HG02970 (cell line): ENCODE results near the gene NHLRC3.
"Not testable (repeated sequence)": the region's sequence is repeated elsewhere in the genome, so short reads cannot be mapped to it uniquely, and the experiment has no call there.

ENCODE experiments used
- ATAC-seq: cut with Tn5 transposase; IDR thresholded peaks from one replicate; pipeline ENCODE4 v1.9.1; 2021; ENCODE audit warnings: mild to moderate bottlenecking, moderate library complexity, moderate number of reproducible peaks; ENCODE audit not compliant: unreplicated experiment, low FRiP score

The NHLRC3 gene

DNA sequence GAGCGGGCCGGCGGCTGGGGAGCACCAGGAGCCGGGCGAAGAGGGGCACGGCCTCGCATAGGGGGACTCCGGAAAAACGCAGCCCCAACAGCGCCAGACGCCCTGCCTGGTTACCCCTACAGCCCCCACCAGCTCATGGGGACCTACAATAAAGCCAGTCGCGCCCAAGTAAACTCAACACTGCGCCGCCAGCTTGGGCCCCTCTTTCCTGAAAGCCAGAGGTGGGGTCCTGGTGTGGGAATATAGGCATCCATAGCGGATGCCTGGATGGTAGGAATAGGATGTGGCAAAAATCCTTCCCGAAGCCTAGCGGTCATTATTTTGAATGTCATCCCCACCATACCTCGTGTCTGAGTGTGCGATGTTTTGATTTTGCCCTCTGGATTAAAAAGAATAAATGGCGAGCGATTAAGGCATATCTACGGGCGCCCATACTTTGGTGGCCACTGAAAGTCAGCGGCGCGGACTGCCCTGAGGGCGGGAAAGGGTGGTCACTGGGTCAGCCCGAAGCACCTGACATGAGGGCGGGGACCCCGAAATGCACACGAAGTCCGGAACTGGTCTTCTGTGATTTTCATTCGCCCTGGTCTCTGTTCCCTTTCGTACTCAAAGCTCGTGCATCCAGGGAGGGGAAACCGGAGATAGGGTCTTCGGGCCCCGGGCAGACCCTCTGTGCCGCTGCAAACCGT, at the start of gene NHLRC3, which contains the start of gene PROSER1:
Gene NHLRC3, plus strand, starts transcription at position 577 of the 689 bp plus-strand sequence. CDS start 184 bp downstream, outside the sequence.
Gene PROSER1, minus strand, starts transcription at position 210 of the 689 bp plus-strand sequence. CDS start 847 bp downstream, outside the sequence.
- ATAC-seq = peak; percentile 66

DNA sequence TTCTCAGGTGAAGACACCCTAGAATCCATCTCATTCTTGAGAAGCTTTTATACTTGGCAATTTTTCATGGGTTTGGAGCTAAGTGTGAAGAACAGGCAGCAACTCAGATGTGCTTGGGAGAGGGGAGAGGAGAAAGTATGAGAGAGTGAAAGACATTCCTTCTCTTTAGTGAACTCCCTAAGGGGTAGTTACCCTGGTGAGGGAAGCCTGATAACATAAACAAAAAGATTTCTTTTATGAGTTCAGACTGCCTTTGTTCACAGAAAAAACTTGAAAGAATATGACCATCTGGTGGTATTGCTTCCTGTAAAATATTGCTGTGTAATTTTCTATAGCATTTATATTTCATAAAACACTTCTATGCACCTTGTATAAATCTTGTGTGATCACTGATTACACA, 47.6 kb upstream of the NHLRC3 start, which contains the start of gene STOML3:
Gene STOML3, minus strand, starts transcription at position 139 of the 400 bp plus-strand sequence. Its CDS starts 110 bp downstream, at position 29.
- no peak for ATAC-seq

DNA sequence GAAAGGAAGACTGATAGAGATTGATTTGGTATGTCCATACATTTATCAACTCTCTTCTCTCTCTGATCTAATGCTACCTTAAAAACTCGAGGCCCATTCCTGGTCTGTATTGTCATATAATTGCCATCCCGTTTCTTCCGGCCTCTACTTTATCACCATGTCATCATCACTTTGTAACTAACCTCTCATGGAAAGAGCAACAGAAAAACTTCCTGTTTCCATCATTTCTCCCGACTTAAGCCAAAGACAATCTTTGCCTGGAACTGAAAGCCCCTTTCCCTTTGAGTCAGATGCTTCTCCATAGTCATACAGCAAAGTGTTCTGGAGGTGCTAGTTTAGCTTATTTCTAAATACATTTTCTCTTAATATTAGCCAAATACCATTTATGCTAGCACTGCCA, 44.9 kb upstream of the NHLRC3 start:
- no peak for ATAC-seq

- no peak for ATAC-seq
Measured at GRCh38 chr13:38998739-38999138, 39.5 kb upstream of the NHLRC3 start.

DNA sequence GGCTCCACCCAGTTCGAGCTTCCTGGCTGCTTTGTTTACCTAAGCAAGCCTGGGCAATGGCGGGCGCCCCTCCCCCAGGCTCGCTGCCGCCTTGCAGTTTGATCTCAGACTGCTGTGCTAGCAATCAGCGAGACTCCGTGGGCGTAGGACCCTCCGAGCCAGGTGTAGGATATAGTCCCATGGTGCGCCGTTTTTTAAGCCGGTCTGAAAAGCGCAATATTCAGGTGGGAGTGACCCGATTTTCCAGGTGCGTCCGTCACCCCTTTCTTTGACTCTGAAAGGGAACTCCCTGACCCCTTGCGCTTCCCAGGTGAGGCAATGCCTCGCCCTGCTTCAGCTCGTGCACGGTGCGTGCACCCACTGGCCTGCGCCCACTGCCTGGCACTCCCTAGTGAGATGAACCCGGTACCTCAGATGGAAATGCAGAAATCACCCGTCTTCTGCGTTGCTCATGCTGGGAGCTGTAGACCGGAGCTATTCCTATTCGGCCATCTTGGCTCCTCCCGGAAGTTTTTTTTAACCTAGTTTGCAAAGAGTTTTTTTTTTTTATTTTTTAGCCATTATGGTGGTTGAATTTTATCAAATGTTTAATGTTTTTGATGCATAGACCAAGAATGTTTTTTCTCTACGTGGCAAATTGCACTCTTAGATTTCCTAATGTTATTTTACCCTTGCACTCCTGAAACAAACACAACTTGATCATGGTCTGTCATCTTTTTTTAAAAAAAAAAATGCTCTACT, 31.7 kb upstream of the NHLRC3 start:
- ATAC-seq = not testable (repeated sequence)

GRCh38 chr13:39012608-39013007, 25.6 kb upstream of the NHLRC3 start:
- ATAC-seq = no peak

DNA sequence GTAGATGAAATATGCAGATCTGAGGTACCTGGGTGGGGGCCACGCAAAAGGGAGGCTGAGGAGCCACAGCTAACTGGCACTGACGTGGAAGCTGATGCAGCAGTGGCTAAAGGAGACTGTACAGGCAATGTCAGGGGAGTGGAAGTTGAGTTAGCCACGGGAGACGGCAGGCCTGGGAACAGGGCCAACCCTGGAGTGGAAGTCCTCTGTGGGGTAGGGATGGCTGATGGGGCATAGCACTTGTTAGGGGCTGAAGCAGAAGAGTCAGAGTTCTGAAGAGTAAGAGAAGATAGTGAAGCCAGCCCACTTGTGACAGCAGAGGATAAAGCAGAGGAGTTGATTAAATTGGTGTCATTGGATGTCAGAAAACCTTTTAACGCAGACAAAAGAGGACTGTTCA, 24.8 kb upstream of the NHLRC3 start:
- no peak for ATAC-seq

DNA sequence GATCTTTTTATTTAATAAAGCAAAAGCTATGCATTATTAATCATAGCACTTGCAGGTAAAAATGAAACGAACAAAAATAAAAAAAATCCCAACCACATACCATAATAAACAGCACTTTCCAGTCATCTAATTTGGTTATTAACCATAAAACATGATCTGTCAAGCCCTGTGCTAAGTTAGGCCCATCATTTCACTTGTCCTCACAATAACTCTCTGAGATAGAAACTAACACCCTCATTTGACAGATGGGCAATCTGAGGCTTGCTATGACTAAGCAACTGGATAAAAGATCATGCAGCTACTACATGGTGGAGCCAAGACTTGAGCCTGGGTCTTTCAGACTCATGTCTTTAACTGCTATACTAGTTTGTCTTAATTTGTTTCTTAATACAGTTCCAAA, 22.2 kb upstream of the NHLRC3 start:
- peak; percentile 65 for ATAC-seq

- ATAC-seq = peak; percentile 51
Measured at GRCh38 chr13:39016787-39017186, 21.5 kb upstream of the NHLRC3 start.

DNA sequence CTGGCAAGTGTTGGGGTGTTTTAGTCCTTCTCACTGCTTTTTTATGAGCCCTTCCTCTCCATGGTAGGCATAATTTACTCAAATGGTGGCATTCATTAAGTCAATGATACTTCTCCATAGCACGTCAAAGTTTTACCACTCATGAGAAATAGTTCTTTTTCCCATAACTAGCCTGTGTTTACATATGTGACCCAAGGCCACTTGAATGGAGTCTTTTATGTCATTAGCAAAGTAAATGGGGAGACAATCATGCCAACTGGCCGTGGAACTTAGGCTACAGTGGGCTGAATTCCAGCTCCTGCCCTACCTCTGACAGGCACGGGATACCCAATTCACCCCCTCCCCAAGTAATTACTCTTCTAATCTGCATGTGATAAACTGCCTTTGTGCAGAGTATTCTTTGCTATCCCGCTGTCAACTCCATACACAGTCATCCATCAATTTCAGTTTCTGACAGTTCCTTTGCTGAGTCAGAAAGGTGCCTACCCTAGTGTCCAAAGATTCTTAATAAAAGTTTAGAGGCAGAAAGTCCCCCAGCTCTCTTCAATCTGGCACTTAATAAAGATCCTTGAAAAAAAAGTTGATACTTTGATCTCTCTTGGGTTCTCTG, 17.3 kb upstream of the NHLRC3 start:
- ATAC-seq = no peak

DNA sequence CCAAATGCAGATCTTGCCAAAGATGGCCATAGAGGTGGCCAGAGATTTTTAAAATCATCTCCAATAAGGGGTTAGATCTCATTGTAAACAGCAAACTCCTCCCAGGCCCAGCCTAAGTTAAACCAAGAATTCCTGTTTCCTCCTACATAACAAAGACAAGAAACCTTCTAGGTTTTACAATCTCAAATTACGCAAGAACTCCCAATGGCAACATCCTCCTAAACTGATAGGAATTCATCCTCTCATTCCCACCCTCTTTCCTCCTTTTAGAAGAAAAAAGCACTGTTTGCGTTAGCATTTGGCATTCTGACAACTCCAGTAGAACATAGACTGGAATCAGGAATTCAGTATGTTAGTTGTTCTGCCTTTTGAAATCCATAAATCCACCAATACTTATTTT, 14.9 kb upstream of the NHLRC3 start:
- ATAC-seq = no peak

GRCh38 chr13:39023761-39024160, 14.5 kb upstream of the NHLRC3 start:
- ATAC-seq = no peak

- no peak for ATAC-seq
Measured at GRCh38 chr13:39025433-39025839, 12.8 kb upstream of the NHLRC3 start.

GRCh38 chr13:39032150-39032549, 6.1 kb upstream of the NHLRC3 start:
- no peak for ATAC-seq

DNA sequence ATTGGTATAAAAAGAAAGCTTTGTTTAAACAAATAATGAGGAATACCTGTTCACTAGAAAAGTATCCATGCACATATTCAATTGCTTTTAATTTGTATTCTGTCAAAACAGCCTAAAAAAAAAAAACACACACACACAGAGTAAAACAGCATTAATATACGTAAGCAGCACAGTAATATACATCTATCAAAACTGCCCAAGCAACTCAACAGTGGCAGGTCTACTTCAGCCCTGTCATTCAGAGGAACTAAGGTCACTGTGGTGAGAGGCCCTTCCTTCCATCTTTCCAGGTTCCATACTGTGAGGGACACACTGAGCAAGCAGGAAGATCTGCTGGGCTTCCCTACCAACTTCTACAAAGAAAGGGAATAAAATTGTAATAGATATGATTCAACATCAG, 4.2 kb upstream of the NHLRC3 start:
- ATAC-seq = no peak

- no peak for ATAC-seq
Measured at GRCh38 chr13:39035204-39035603, 3.1 kb upstream of the NHLRC3 start.

GRCh38 chr13:39035799-39036198, 2.5 kb upstream of the NHLRC3 start:
- no peak for ATAC-seq

- ATAC-seq = no peak
Measured at GRCh38 chr13:39036212-39036611, 2.0 kb upstream of the NHLRC3 start.

DNA sequence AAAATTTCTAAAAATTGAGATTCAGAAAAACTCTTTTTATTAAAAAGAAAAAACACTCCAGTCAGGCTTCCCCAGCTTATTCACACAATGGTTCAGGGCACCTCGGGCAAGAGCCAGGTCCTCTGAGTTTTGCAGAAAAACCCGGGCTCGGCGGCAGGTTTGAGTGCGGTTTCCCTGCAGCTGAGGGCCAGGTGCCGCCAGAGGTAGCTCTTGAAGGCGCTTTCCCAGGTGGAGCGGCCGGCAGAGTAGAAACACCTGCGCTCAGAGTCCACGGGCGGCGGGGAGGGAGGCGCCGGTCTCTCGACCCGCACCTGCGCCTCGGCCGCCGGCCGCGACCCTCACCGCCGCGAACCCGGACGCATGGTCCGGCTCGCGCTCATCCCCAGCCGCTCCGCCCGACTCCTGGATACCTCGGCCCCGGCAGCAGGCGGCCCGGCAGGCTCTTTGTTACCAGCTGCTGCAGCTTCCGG, 811 bp upstream of the NHLRC3 start:
- ATAC-seq = no peak

- peak; percentile 23 for ATAC-seq
Measured at GRCh38 chr13:39038569-39039030, 344 bp downstream of the NHLRC3 start.

DNA sequence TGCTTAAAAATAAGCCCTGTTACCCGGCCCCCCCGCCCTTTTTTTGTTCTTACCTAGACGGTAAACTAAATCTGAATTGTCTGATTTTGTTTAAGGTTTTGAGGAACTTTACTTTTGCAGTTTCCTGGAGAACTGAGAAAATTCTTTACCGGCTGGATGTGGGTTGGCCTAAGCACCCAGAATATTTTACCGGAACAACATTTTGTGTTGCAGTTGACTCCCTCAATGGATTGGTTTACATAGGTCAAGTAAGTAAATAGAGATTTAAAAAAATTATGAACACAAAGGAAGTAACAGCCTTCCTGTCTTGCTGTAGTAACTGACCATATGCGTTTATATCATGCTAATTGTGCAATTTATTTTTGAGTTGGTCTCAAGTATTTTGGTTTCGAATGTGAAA, 785 bp downstream of the NHLRC3 start:
- no peak for ATAC-seq
